ENCODE measurements around the gene HSH2D. TPM values are rescaled to one million over a fixed set of nuclear protein-coding genes. Genes with fewer than 3 reads are reported as not detected.

HSH2D gene
- total and polyA plus RNA-seq, 10 of the 15 experiments (the other 5 are each of a cell fraction or from before 2014, with no cell fraction given): 22.0 to 145 (median 89.3) TPM

DNA sequence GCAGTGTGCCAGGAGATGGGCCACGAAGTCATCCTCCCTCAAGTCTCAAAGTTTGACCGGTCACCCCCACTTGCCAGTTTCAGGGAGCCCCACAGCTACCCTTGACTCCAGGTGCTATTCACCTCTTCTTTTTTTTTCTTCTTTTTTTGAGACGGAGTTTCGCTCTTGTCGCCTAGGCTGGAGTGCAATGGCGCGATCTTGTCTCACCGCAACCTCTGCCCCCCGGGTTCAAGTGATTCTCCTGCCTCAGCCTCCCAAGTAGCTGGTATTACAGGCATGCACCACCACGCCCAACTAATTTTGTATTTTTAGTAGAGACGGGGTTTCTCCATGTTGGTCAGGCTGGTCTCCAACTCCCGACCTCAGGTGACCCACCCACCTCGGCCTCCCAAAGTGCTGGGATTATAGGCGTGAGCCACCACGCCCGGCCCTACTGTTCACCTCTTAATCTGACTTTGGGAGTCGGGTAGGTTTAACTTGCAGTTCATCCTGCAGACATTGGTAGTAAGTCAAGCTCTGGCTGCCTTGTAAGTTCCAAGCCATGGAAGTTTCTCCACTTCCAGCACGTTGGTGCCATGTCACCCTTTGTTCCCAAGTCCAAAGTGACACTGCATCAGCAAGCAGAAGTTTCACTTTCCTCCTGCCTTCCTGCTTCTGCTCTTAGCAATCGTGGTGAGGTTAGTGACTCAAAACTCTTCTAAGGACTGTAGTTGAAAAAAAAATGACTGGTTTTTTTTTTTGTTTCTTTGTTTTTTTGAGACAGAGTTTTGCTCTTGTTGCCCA is 24.2 kb upstream of the HSH2D start (continued):
- peak; percentile 11; the same call in 1 of the 2 replicates for TF ChIP-seq MLLT1 (IDR thresholded peaks at IDR 0.05)
- peak in 1 of 2 experiments; percentile 70; a peak in 1 of 3 replicates for TF ChIP-seq EGR1 (IDR thresholded peaks at IDR 0.05; ENCODE audit: borderline replicate concordance in 1 of 2, low read depth in 2 of 2, low read length in 2 of 2)
- TF ChIP-seq SMARCA5 (IDR thresholded peaks at IDR 0.05): peak; percentile 22; the same call in 1 of the 2 replicates
- TF ChIP-seq JUNB (IDR thresholded peaks at IDR 0.05): peak; percentile 98
- 0 out of 2 replicates have a peak, but pooled peaks have one; percentile 32 for TF ChIP-seq ZNF592 (IDR thresholded peaks at IDR 0.05)
- 0 out of 2 replicates have a peak, but pooled peaks have one; percentile 59 for TF ChIP-seq HDGF (IDR thresholded peaks at IDR 0.05)
- peak; percentile 56; the same call in 1 of the 2 replicates for TF ChIP-seq MTA2 (IDR thresholded peaks at IDR 0.05; ENCODE audit: low read depth)
- TF ChIP-seq EP300 (IDR thresholded peaks at IDR 0.05; ENCODE audit: borderline replicate concordance in 1 of 2, control insufficient read depth in 1 of 2, low read depth in 2 of 2, low read length in 2 of 2): peak; percentile 82 to 85; a peak in 3 of 4 replicates
- TF ChIP-seq, protein P1, sequence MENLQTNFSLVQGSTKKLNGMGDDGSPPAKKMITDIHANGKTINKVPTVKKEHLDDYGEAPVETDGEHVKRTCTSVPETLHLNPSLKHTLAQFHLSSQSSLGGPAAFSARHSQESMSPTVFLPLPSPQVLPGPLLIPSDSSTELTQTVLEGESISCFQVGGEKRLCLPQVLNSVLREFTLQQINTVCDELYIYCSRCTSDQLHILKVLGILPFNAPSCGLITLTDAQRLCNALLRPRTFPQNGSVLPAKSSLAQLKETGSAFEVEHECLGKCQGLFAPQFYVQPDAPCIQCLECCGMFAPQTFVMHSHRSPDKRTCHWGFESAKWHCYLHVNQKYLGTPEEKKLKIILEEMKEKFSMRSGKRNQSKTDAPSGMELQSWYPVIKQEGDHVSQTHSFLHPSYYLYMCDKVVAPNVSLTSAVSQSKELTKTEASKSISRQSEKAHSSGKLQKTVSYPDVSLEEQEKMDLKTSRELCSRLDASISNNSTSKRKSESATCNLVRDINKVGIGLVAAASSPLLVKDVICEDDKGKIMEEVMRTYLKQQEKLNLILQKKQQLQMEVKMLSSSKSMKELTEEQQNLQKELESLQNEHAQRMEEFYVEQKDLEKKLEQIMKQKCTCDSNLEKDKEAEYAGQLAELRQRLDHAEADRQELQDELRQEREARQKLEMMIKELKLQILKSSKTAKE (IDR thresholded peaks at IDR 0.05; ENCODE audit: low read depth, poor library complexity, severe bottlenecking): peak; percentile 39
- TF ChIP-seq MEF2B (IDR thresholded peaks at IDR 0.05; ENCODE audit: partially characterized antibody, poor library complexity, severe bottlenecking): peak; percentile 41
